Neuronal stem cell (in vitro differentiated cells): ENCODE results near the gene UBXN1.

Experiments
- DNase-seq: peaks from one replicate; pipeline ENCODE4 v3.0.0-alpha.2; 2013; ENCODE audit warnings: low spot score
- H2AFZ ChIP-seq: one replicate; pipeline ENCODE4 v1.6.1; 2013; ENCODE audit warnings: mild to moderate bottlenecking, low read length, inconsistent platforms
- H2AK5ac ChIP-seq: 2 replicates; pipeline ENCODE4 v1.6.1; 2013; ENCODE audit warnings: low read depth, mild to moderate bottlenecking, inconsistent platforms, low read length, moderate library complexity, mixed read lengths
- H2BK120ac ChIP-seq: 2 replicates; pipeline ENCODE4 v1.6.1; 2013; ENCODE audit warnings: low read depth, mild to moderate bottlenecking, inconsistent platforms, low read length, moderate library complexity, mixed read lengths
- H2BK12ac ChIP-seq: one replicate; pipeline ENCODE4 v1.6.1; 2013; ENCODE audit warnings: low read length, inconsistent platforms
- H2BK15ac ChIP-seq: 2 replicates; pipeline ENCODE4 v1.6.1; 2013; ENCODE audit warnings: mild to moderate bottlenecking, low read length, inconsistent platforms, mixed read lengths
- H2BK5ac ChIP-seq: one replicate; pipeline ENCODE4 v1.6.1; 2013; ENCODE audit warnings: inconsistent platforms, mild to moderate bottlenecking, low read length, moderate library complexity
- H3K14ac ChIP-seq: one replicate; pipeline ENCODE4 v1.6.1; 2013; ENCODE audit warnings: low read length, inconsistent platforms
- H3K18ac ChIP-seq: 2 replicates; pipeline ENCODE4 v1.6.1; 2013; ENCODE audit warnings: low read length, inconsistent platforms
- H3K23ac ChIP-seq: 2 replicates; pipeline ENCODE4 v1.6.1; 2013; ENCODE audit warnings: low read depth, mild to moderate bottlenecking, mixed read lengths, low read length, inconsistent platforms; ENCODE audit not compliant: poor library complexity
- H3K27ac ChIP-seq: replicated peaks from 3 replicates; pipeline ENCODE4 v1.5.1; 2013; ENCODE audit warnings: low read length, inconsistent platforms
- H3K27me3 ChIP-seq, 3 experiments: 2 replicates each; pipeline ENCODE4 v1.6.1; 2013; ENCODE audit warnings: low read length in 3 of 3, mild to moderate bottlenecking in 2 of 3, inconsistent platforms in 1 of 3, low read depth in 1 of 3, mixed read lengths in 1 of 3, moderate library complexity in 1 of 3; ENCODE audit not compliant: control insufficient read depth in 3 of 3, insufficient read depth in 3 of 3
- H3K36me3 ChIP-seq, 2 donors: replicated peaks in 1 of 2; 2 replicates each; pipeline ENCODE4 v1.6.1; 2013; ENCODE audit warnings: low read length in 2 of 2; ENCODE audit not compliant: control insufficient read depth in 2 of 2, insufficient read depth in 2 of 2
- H3K4ac ChIP-seq: 2 replicates; pipeline ENCODE4 v1.6.1; 2013; ENCODE audit warnings: inconsistent platforms, mild to moderate bottlenecking, low read length, moderate library complexity
- H3K4me1 ChIP-seq, 2 donors: 1 replicate in 1 of 2; 2 replicates in 1 of 2; pipeline ENCODE4 v1.6.1; 2013; ENCODE audit warnings: low read length in 2 of 2, low read depth in 1 of 2; ENCODE audit not compliant: control insufficient read depth in 2 of 2, insufficient read depth in 1 of 2
- H3K4me2 ChIP-seq: one replicate; pipeline ENCODE4 v1.6.1; 2013; ENCODE audit warnings: mild to moderate bottlenecking, low read length, inconsistent platforms; ENCODE audit not compliant: insufficient read depth, poor library complexity, severe bottlenecking
- H3K4me3 ChIP-seq, 2 donors: 2 replicates each; pipeline ENCODE4 v1.5.1; 2013; ENCODE audit warnings: low read length in 2 of 2, mild to moderate bottlenecking in 2 of 2, inconsistent platforms in 1 of 2, moderate library complexity in 1 of 2
- H3K79me1 ChIP-seq: one replicate; pipeline ENCODE4 v1.6.1; 2013; ENCODE audit warnings: low read depth, mild to moderate bottlenecking, inconsistent platforms, low read length, moderate library complexity
- H3K9ac ChIP-seq: one replicate; pipeline ENCODE4 v1.6.1; 2013; ENCODE audit warnings: mild to moderate bottlenecking, low read depth, low read length, inconsistent platforms; ENCODE audit not compliant: poor library complexity
- H3K9me3 ChIP-seq, 2 donors: replicated peaks in 1 of 2; 2 replicates each; pipeline versions ENCODE3 to v1.6.1; 2013; ENCODE audit warnings: low read length in 2 of 2, mild to moderate bottlenecking in 2 of 2, inconsistent platforms in 1 of 2, low read depth in 1 of 2, mixed read lengths in 1 of 2, moderate library complexity in 1 of 2; ENCODE audit not compliant: control insufficient read depth in 2 of 2, insufficient read depth in 1 of 2
- H4K8ac ChIP-seq: one replicate; pipeline ENCODE4 v1.6.1; 2013; ENCODE audit warnings: low read depth, mild to moderate bottlenecking, inconsistent platforms, low read length, moderate library complexity
- H4K91ac ChIP-seq: one replicate; pipeline ENCODE4 v1.6.1; 2013; ENCODE audit warnings: low read length, low read depth, mild to moderate bottlenecking, inconsistent platforms; ENCODE audit not compliant: poor library complexity
- WGBS, 2 donors: extraction: QIAGEN DNeasy Blood & Tissue Kit; methylation state at CpG; one replicate each; pipeline ENCODE4 v1.1.7; 2013; ENCODE audit warnings: missing lambda C conversion rate in 2 of 2, mixed read lengths in 1 of 2; ENCODE audit not compliant: insufficient read length in 2 of 2, insufficient replicate concordance in 1 of 2; ENCODE audit errors: extremely low coverage in 2 of 2; 5-methylcytosine and 5-hydroxymethylcytosine counted together

Gene UBXN1

GRCh38 chr11:62724171-62724570 lies 45.3 kb upstream of the UBXN1 start:
- Histone ChIP-seq H4K8ac (no peak overlapping the region), H3K23ac (no peak overlapping the region), H2BK120ac (no peak overlapping the region), H3K4ac (no peak overlapping the region), H3K27ac (no peak overlapping the region), H3K4me3 (no peak overlapping the region), H3K36me3 (peaks cover 36 to 72% of the 10 kb centered on the region in 2 donors), H3K18ac (no peak overlapping the region), H2BK5ac (no peak overlapping the region), H3K9ac (no peak overlapping the region), H3K4me1 (peaks cover 0 to 13% of the 10 kb centered on the region in 2 donors), H2AFZ (no peak overlapping the region), H3K79me1 (no peaks in the 10 kb centered on the region), H2AK5ac (no peak overlapping the region), H3K4me2 (no peak overlapping the region), H3K14ac (no peak overlapping the region), H2BK12ac (no peak overlapping the region), H3K9me3 (no peaks in the 10 kb centered on the region), H4K91ac (no peak overlapping the region), H3K27me3 (no peaks in the 10 kb centered on the region), H2BK15ac (no peak overlapping the region)
- no peak for DNase-seq
- no CpG with 5 or more reads among the region's 8 CpGs for WGBS, 2 donors

DNA sequence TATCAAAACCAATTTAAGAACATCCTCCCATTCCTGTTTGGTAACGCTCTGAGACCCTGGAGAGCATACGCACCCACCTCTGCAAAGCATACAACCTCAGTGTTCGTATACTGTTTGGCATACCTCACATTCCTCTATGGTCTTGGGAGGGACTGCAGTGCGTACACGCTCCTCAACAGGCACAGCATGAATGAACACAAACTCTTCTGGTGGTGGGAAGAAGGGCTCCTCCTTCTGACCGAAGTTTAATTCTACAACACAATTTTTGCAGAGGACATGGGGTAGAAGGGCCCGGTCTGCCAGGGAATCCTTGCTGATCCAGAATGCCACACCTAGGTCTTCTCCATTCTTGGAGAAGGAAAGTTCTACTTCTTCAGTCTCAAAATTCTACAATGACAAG lies 43.1 kb upstream of the UBXN1 start:
- H3K4ac ChIP-seq: no peak overlapping the region

DNA sequence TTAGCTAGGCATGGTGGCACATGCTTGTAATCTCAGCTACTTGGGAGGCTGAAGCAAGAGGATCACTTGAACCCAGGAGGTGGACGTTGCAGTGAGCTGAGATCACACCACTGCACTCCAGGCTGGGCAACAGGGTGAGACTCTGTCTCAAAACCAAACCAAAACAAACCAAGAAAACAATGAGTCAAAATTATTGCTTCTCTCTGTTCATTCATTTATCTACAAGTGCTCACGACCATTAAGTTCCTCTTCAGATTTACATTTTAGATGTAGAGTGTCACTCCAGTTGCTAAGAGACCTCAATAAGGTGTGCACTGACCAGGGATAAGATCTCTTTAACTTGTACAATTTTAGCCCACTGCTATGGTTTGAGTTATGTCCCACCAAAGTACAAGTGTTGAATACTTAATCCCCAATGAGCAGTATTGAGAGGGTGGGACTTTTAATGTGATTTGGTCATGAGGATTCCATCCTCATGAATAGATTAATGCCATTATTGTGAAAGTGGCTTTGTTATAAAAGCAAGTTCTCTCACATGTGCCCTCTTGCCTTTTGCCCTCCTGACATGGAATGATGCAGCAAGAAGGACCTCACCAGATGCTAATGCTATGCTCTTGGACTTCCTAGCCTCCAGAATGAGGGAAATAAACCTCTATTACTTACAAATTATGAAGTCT lies 40.6 kb upstream of the UBXN1 start:
- Histone ChIP-seq H3K4me2 (no peak overlapping the region), H3K36me3 (peaks cover 64 to 99% of the 10 kb centered on the region in 2 donors), H3K4me1 (peaks cover 0 to 4% of the 10 kb centered on the region in 2 donors)

More for the DNA sequence above, 43.1 kb upstream of the UBXN1 start:
- Histone ChIP-seq H3K4me1 (peaks cover 0 to 13% of the 10 kb centered on the region in 2 donors), H3K4me2 (no peak overlapping the region), H4K91ac (no peak overlapping the region), H3K79me1 (no peaks in the 10 kb centered on the region), H2BK120ac (no peak overlapping the region), H3K27ac (no peak overlapping the region), H2BK12ac (no peak overlapping the region), H4K8ac (no peak overlapping the region), H3K9me3 (no peaks in the 10 kb centered on the region), H3K36me3 (peaks cover 45 to 93% of the 10 kb centered on the region in 2 donors), H3K27me3 (no peaks in the 10 kb centered on the region), H3K23ac (no peak overlapping the region), H2BK5ac (no peak overlapping the region), H2AFZ (no peak overlapping the region), H3K14ac (no peak overlapping the region), H3K4me3 (no peak overlapping the region), H3K9ac (no peak overlapping the region), H2AK5ac (no peak overlapping the region), H3K18ac (no peak overlapping the region), H2BK15ac (no peak overlapping the region)
- WGBS, 2 donors: no CpG with 5 or more reads among the region's 7 CpGs
- DNase-seq: no peak

GRCh38 chr11:62716816-62717215 lies 37.9 kb upstream of the UBXN1 start:
- Histone ChIP-seq H2BK15ac (no peak overlapping the region), H3K9ac (no peak overlapping the region), H3K23ac (no peak overlapping the region), H4K8ac (no peak overlapping the region), H2BK120ac (no peak overlapping the region), H3K4me1 (no peaks in the 10 kb centered on the region), H3K79me1 (no peaks in the 10 kb centered on the region), H2AK5ac (no peak overlapping the region), H3K4me2 (no peak overlapping the region), H3K9me3 (no peaks in the 10 kb centered on the region), H2BK12ac (no peak overlapping the region), H3K4me3 (no peak overlapping the region), H3K27ac (no peak overlapping the region), H4K91ac (no peak overlapping the region), H3K14ac (no peak overlapping the region), H2AFZ (no peak overlapping the region), H3K27me3 (no peaks in the 10 kb centered on the region), H3K18ac (no peak overlapping the region), H3K36me3 (peaks cover 58 to 99% of the 10 kb centered on the region in 2 donors), H2BK5ac (no peak overlapping the region), H3K4ac (no peak overlapping the region)
- WGBS, 2 donors: no CpG with 5 or more reads among the region's 11 CpGs
- no peak for DNase-seq

More for the DNA sequence above, 40.6 kb upstream of the UBXN1 start:
- H3K27ac ChIP-seq: no peak overlapping the region
- no peak overlapping the region for H2AFZ ChIP-seq
- WGBS, 2 donors: no CpG with 5 or more reads among the region's 2 CpGs
- DNase-seq: no peak
- H3K9ac ChIP-seq: no peak overlapping the region
- H3K18ac ChIP-seq: no peak overlapping the region
- no peak overlapping the region for H2BK5ac ChIP-seq
- no peaks in the 10 kb centered on the region for H3K79me1 ChIP-seq
- H2BK12ac ChIP-seq: no peak overlapping the region
- H2AK5ac ChIP-seq: no peak overlapping the region
- H3K4me3 ChIP-seq: no peak overlapping the region
- no peak overlapping the region for H4K8ac ChIP-seq
- H2BK120ac ChIP-seq: no peak overlapping the region
- H2BK15ac ChIP-seq: no peak overlapping the region
- no peaks in the 10 kb centered on the region for H3K9me3 ChIP-seq
- no peaks in the 10 kb centered on the region for H3K27me3 ChIP-seq
- H3K14ac ChIP-seq: no peak overlapping the region
- H3K23ac ChIP-seq: no peak overlapping the region
- no peak overlapping the region for H4K91ac ChIP-seq
- no peak overlapping the region for H3K4ac ChIP-seq
